Neural crest cell (in vitro differentiated cells): ENCODE results near the gene SNAPC2. TPM values are rescaled to one million over a fixed set of nuclear protein-coding genes. Genes with fewer than 3 reads are reported as not detected.

Experiments
- DNase-seq: peaks from one replicate; pipeline ENCODE4 v3.0.0; 2021; ENCODE audit warnings: low read depth, mixed read lengths, low spot score
- H3K27ac Mint-ChIP-seq: one replicate; pipeline ENCODE4 v1.8.0; 2021; ENCODE audit warnings: mild to moderate bottlenecking, mixed read lengths; ENCODE audit not compliant: unreplicated experiment
- H3K27me3 Mint-ChIP-seq: 2 replicates; pipeline ENCODE4 v1.8.0; 2021; ENCODE audit warnings: low read depth, mild to moderate bottlenecking, mixed read lengths
- H3K36me3 Mint-ChIP-seq: 2 replicates; pipeline ENCODE4 v1.8.0; 2021; ENCODE audit warnings: low read depth, mild to moderate bottlenecking, mixed read lengths
- H3K4me1 Mint-ChIP-seq: 2 replicates; pipeline ENCODE4 v1.8.0; 2021; ENCODE audit warnings: mixed read lengths
- H3K4me3 Mint-ChIP-seq: one replicate; pipeline ENCODE4 v1.8.0; 2021; ENCODE audit warnings: mild to moderate bottlenecking, mixed read lengths
- H3K9me3 Mint-ChIP-seq: 2 replicates; pipeline ENCODE4 v1.8.0; 2021; ENCODE audit warnings: mixed read lengths
- CTCF ChIP-seq: fragments of 200-600 bp; sonication (generic); conservative IDR thresholded peaks from 2 replicates; pipeline ENCODE4 v1.5.0; 2021; ENCODE audit warnings: antibody characterized with exemption, mild to moderate bottlenecking
- long read RNA-seq: library from polyadenylated mRNA; unstranded; transcript quantifications from one replicate; pipeline ENCODE4 v2.0.0, GENCODE V29; 2020
- total RNA-seq: library from RNA; stranded (reverse); gene quantifications from 2 replicates; pipeline ENCODE4 v1.2.1, GENCODE V29; 2021

The SNAPC2 gene
- total RNA-seq = 19.1 and 19.5 TPM in 2 replicates
- long read RNA-seq, partial matches to known transcripts = 1 of 2 reads
- long read RNA-seq, other reads (novel, unspliced or antisense) = 1 of 2 reads

GRCh38 chr19:7919610-7920518 lies at the start of gene SNAPC2:
SNAPC2 (plus strand) TSS chr19:7920338; CDS start chr19:7920367, 29 bp downstream.
- Mint-ChIP-seq H3K36me3 (no peaks in the 10 kb centered on the region), H3K27me3 (peaks cover 47% of the 10 kb centered on the region), H3K4me1 (peaks cover 27% of the 10 kb centered on the region), H3K27ac (peak within 1 kb of the TSS; percentile 93), H3K4me3 (peak within 1 kb of the TSS; percentile 89), H3K9me3 (no peaks in the 10 kb centered on the region)
- no peak for TF ChIP-seq CTCF
- DNase-seq = peak; percentile 97

- no peak for TF ChIP-seq CTCF
- Mint-ChIP-seq H3K9me3 (peaks cover 3% of the 10 kb centered on the region), H3K27ac (peak overlapping the region; percentile 98), H3K36me3 (no peaks in the 10 kb centered on the region), H3K27me3 (peaks cover 25% of the 10 kb centered on the region), H3K4me1 (peaks cover 19% of the 10 kb centered on the region), H3K4me3 (peak overlapping the region; percentile 84)
- DNase-seq = no peak
Observed at GRCh38 chr19:7870571-7871436, 49.3 kb upstream of the SNAPC2 start.

GRCh38 chr19:7871437-7872305 lies 48.5 kb upstream of the SNAPC2 start:
- Mint-ChIP-seq H3K9me3 (peaks cover 3% of the 10 kb centered on the region), H3K27ac (peak overlapping the region; percentile 98), H3K4me1 (peaks cover 19% of the 10 kb centered on the region), H3K36me3 (no peaks in the 10 kb centered on the region), H3K4me3 (peak overlapping the region; percentile 84), H3K27me3 (peaks cover 21% of the 10 kb centered on the region)
- TF ChIP-seq CTCF = no peak
- DNase-seq = peak; percentile 93

- DNase-seq = no peak
- Mint-ChIP-seq H3K27ac (no peak overlapping the region), H3K9me3 (peaks cover 3% of the 10 kb centered on the region), H3K4me3 (peak overlapping the region; percentile 84), H3K27me3 (peaks cover 21% of the 10 kb centered on the region), H3K4me1 (peaks cover 19% of the 10 kb centered on the region), H3K36me3 (no peaks in the 10 kb centered on the region)
- no peak for TF ChIP-seq CTCF
Observed at GRCh38 chr19:7872306-7873204, 47.6 kb upstream of the SNAPC2 start.
